GM19240 (cell line): ENCODE data around the gene ITPR3.

Experiments used
- DNase-seq: peaks from one replicate; pipeline ENCODE4 v3.0.0; 2011; ENCODE audit warnings: low spot score; ENCODE audit not compliant: insufficient read length

ITPR3 gene

GRCh38 chr6:33633462-33634158 lies 12.5 kb downstream of the ITPR3 start:
- peak; percentile 76 for DNase-seq

- DNase-seq: no peak
Measured at GRCh38 chr6:33634161-33634727, 13.1 kb downstream of the ITPR3 start.

- DNase-seq: no peak
Measured at GRCh38 chr6:33634946-33635345, 13.8 kb downstream of the ITPR3 start.

- DNase-seq: no peak
Measured at GRCh38 chr6:33636655-33637054, 15.5 kb downstream of the ITPR3 start.

- DNase-seq: no peak
Measured at GRCh38 chr6:33638556-33638955, 17.4 kb downstream of the ITPR3 start.

- DNase-seq: no peak
Measured at GRCh38 chr6:33639559-33639958, 18.4 kb downstream of the ITPR3 start.

GRCh38 chr6:33640361-33640760 lies 19.2 kb downstream of the ITPR3 start:
- DNase-seq: no peak

- no peak for DNase-seq
Measured at GRCh38 chr6:33641144-33641543, 20.0 kb downstream of the ITPR3 start.

GRCh38 chr6:33641602-33642001 lies 20.5 kb downstream of the ITPR3 start:
- DNase-seq: no peak

- DNase-seq: no peak
Measured at GRCh38 chr6:33642897-33643296, 21.8 kb downstream of the ITPR3 start.

- DNase-seq: no peak
Measured at GRCh38 chr6:33651403-33651802, 30.3 kb downstream of the ITPR3 start.

GRCh38 chr6:33652002-33652401 lies 30.9 kb downstream of the ITPR3 start:
- DNase-seq: no peak

- DNase-seq: no peak
Measured at GRCh38 chr6:33654831-33655554, 33.9 kb downstream of the ITPR3 start.

- DNase-seq: no peak
Measured at GRCh38 chr6:33656844-33657243, 35.7 kb downstream of the ITPR3 start.

- no peak for DNase-seq
Measured at GRCh38 chr6:33658982-33659689, 38.0 kb downstream of the ITPR3 start.

- DNase-seq: no peak
Measured at GRCh38 chr6:33659986-33660385, 38.9 kb downstream of the ITPR3 start.

GRCh38 chr6:33661106-33661838 lies 40.1 kb downstream of the ITPR3 start:
- DNase-seq: no peak

- DNase-seq: no peak
Measured at GRCh38 chr6:33662318-33662717, 41.2 kb downstream of the ITPR3 start.

- DNase-seq: no peak
Measured at GRCh38 chr6:33663028-33663427, 41.9 kb downstream of the ITPR3 start.

GRCh38 chr6:33663727-33664449 lies 42.8 kb downstream of the ITPR3 start:
- no peak for DNase-seq
